Memory B cell (primary cell): ENCODE results near the gene PROCR.
A peak's percentile ranks its signal among the peaks of the same experiment; 100 is the strongest.
"Not testable (repeated sequence)": the region's sequence is repeated elsewhere in the genome, so short reads cannot be mapped to it uniquely, and the experiment has no call there.

ENCODE experiments used
- ATAC-seq: fragments of 150-1000 bp; cut with Tn5 transposase; 2 replicates; pipeline ENCODE4 v1.10.0; 2021; ENCODE audit warnings: low read depth, mild to moderate bottlenecking, moderate library complexity
- DNase-seq, 2 donors: peaks; one replicate each; pipeline ENCODE4 v3.0.0; 2022; ENCODE audit warnings: low spot score in 2 of 2
- H3K27ac Mint-ChIP-seq: one replicate; pipeline ENCODE4 v1.8.0; 2022; ENCODE audit warnings: mild to moderate bottlenecking, moderate library complexity, mixed read lengths
- H3K27me3 Mint-ChIP-seq: one replicate; pipeline ENCODE4 v1.8.0; 2022; ENCODE audit warnings: mixed read lengths
- H3K36me3 Mint-ChIP-seq: one replicate; pipeline ENCODE4 v1.8.0; 2022; ENCODE audit warnings: mild to moderate bottlenecking, mixed read lengths
- H3K4me1 Mint-ChIP-seq: one replicate; pipeline ENCODE4 v1.8.0; 2022; ENCODE audit warnings: mixed read lengths
- H3K4me3 Mint-ChIP-seq: one replicate; pipeline ENCODE4 v1.8.0; 2022; ENCODE audit warnings: mild to moderate bottlenecking, moderate library complexity, mixed read lengths
- H3K9me3 Mint-ChIP-seq: one replicate; pipeline ENCODE4 v1.8.0; 2022; ENCODE audit warnings: mixed read lengths

The PROCR gene

GRCh38 chr20:35146920-35147574 lies 24.8 kb upstream of the PROCR start, which contains the start of gene EDEM2:
TSS of gene EDEM2 (minus strand) at chr20:35147336. CDS start at chr20:35147258, 78 bp downstream.
- H3K4me1 Mint-ChIP-seq = peaks cover 29% of the 10 kb centered on the region
- H3K4me3 Mint-ChIP-seq = peak within 1 kb of the TSS; percentile 95
- H3K27ac Mint-ChIP-seq = peak within 1 kb of the TSS; percentile 88
- no peaks in the 10 kb centered on the region for H3K27me3 Mint-ChIP-seq
- peak; percentile 81 to 84 for DNase-seq
- H3K9me3 Mint-ChIP-seq = no peaks in the 10 kb centered on the region
- H3K36me3 Mint-ChIP-seq = peaks cover 8% of the 10 kb centered on the region
- ATAC-seq = peak; percentile 65

- H3K4me1 Mint-ChIP-seq = peaks cover 29% of the 10 kb centered on the region
- H3K27me3 Mint-ChIP-seq, DNase-seq, H3K36me3 Mint-ChIP-seq, H3K9me3 Mint-ChIP-seq, ATAC-seq: not testable (repeated sequence)
- H3K4me3 Mint-ChIP-seq = peak overlapping the region; percentile 95
- H3K27ac Mint-ChIP-seq = peak overlapping the region; percentile 88
These were observed 24.2 kb upstream of the PROCR start for GRCh38 chr20:35147575-35148071.

GRCh38 chr20:35150846-35151579 lies 20.9 kb upstream of the PROCR start:
- Mint-ChIP-seq H3K4me3 (no peak overlapping the region), H3K36me3 (no peaks in the 10 kb centered on the region), H3K4me1 (peaks cover 15% of the 10 kb centered on the region), H3K9me3 (no peaks in the 10 kb centered on the region), H3K27ac (no peak overlapping the region), H3K27me3 (no peaks in the 10 kb centered on the region)
- ATAC-seq = no peak
- DNase-seq = no peak

GRCh38 chr20:35151736-35152135 lies 20.1 kb upstream of the PROCR start:
- Mint-ChIP-seq H3K9me3 (no peaks in the 10 kb centered on the region), H3K36me3 (no peaks in the 10 kb centered on the region), H3K27me3 (no peaks in the 10 kb centered on the region), H3K4me1 (peaks cover 10% of the 10 kb centered on the region), H3K4me3 (no peak overlapping the region), H3K27ac (no peak overlapping the region)
- ATAC-seq = no peak
- no peak for DNase-seq

- H3K4me3 Mint-ChIP-seq = no peak overlapping the region
- H3K27ac Mint-ChIP-seq = no peak overlapping the region
- no peaks in the 10 kb centered on the region for H3K4me1 Mint-ChIP-seq
- no peaks in the 10 kb centered on the region for H3K9me3 Mint-ChIP-seq
- no peaks in the 10 kb centered on the region for H3K27me3 Mint-ChIP-seq
- ATAC-seq = no peak
- H3K36me3 Mint-ChIP-seq = no peaks in the 10 kb centered on the region
- DNase-seq = no peak
These were observed 15.9 kb upstream of the PROCR start for GRCh38 chr20:35155936-35156335.

GRCh38 chr20:35156978-35157377 lies 14.9 kb upstream of the PROCR start:
- H3K27me3 Mint-ChIP-seq = no peaks in the 10 kb centered on the region
- ATAC-seq (no peak), DNase-seq (no peak)
- H3K9me3 Mint-ChIP-seq = no peaks in the 10 kb centered on the region
- no peak overlapping the region for H3K27ac Mint-ChIP-seq
- H3K4me3 Mint-ChIP-seq = no peak overlapping the region
- no peaks in the 10 kb centered on the region for H3K36me3 Mint-ChIP-seq
- no peaks in the 10 kb centered on the region for H3K4me1 Mint-ChIP-seq

- H3K9me3 Mint-ChIP-seq, H3K36me3 Mint-ChIP-seq, H3K27me3 Mint-ChIP-seq, ATAC-seq, H3K4me1 Mint-ChIP-seq, H3K27ac Mint-ChIP-seq, H3K4me3 Mint-ChIP-seq, DNase-seq: not testable (repeated sequence)
These were observed 11.5 kb upstream of the PROCR start for GRCh38 chr20:35160341-35160740.

GRCh38 chr20:35164531-35164930 lies 7.3 kb upstream of the PROCR start:
- not testable (repeated sequence) for H3K27ac Mint-ChIP-seq, H3K4me3 Mint-ChIP-seq, H3K27me3 Mint-ChIP-seq, H3K4me1 Mint-ChIP-seq, ATAC-seq, DNase-seq, H3K9me3 Mint-ChIP-seq
- peaks cover 11% of the 10 kb centered on the region for H3K36me3 Mint-ChIP-seq

GRCh38 chr20:35165221-35166185 lies 6.4 kb upstream of the PROCR start:
- Mint-ChIP-seq H3K27ac (no peak overlapping the region), H3K4me1 (no peaks in the 10 kb centered on the region), H3K4me3 (no peak overlapping the region), H3K27me3 (no peaks in the 10 kb centered on the region), H3K9me3 (peaks cover 1% of the 10 kb centered on the region), H3K36me3 (peaks cover 11% of the 10 kb centered on the region)
- DNase-seq (no peak), ATAC-seq (no peak)

- no peaks in the 10 kb centered on the region for H3K27me3 Mint-ChIP-seq
- H3K4me3 Mint-ChIP-seq = no peak overlapping the region
- H3K27ac Mint-ChIP-seq = no peak overlapping the region
- H3K9me3 Mint-ChIP-seq = peaks cover 1% of the 10 kb centered on the region
- peaks cover 11% of the 10 kb centered on the region for H3K36me3 Mint-ChIP-seq
- ATAC-seq (no peak), DNase-seq (no peak)
- peaks cover under 1% of the 10 kb centered on the region for H3K4me1 Mint-ChIP-seq
These were observed 5.5 kb upstream of the PROCR start for GRCh38 chr20:35166242-35166830.

- Mint-ChIP-seq H3K9me3 (no peaks in the 10 kb centered on the region), H3K4me3 (no peak overlapping the region), H3K4me1 (peaks cover 12% of the 10 kb centered on the region), H3K27me3 (no peaks in the 10 kb centered on the region), H3K27ac (no peak overlapping the region), H3K36me3 (peaks cover 10% of the 10 kb centered on the region)
- DNase-seq (no peak), ATAC-seq (no peak)
These were observed 4.1 kb upstream of the PROCR start for GRCh38 chr20:35167787-35168186.

- H3K4me1 Mint-ChIP-seq = peaks cover 12% of the 10 kb centered on the region
- ATAC-seq, H3K9me3 Mint-ChIP-seq, H3K27ac Mint-ChIP-seq, H3K27me3 Mint-ChIP-seq, DNase-seq, H3K4me3 Mint-ChIP-seq, H3K36me3 Mint-ChIP-seq: not testable (repeated sequence)
These were observed 3.0 kb upstream of the PROCR start for GRCh38 chr20:35168701-35169409.

GRCh38 chr20:35171438-35171752 lies 477 bp upstream of the PROCR start:
- Mint-ChIP-seq H3K4me3 (no peak overlapping the region), H3K36me3 (peaks cover 13% of the 10 kb centered on the region), H3K27me3 (no peaks in the 10 kb centered on the region), H3K9me3 (no peaks in the 10 kb centered on the region), H3K4me1 (peaks cover 12% of the 10 kb centered on the region), H3K27ac (no peak overlapping the region)
- DNase-seq = no peak
- no peak for ATAC-seq
